Heart left ventricle (tissue), 16 donors: ENCODE data around the gene ENTR1. TPM values are rescaled to one million over a fixed set of nuclear protein-coding genes. Genes with fewer than 3 reads are reported as not detected.

ENCODE experiments used
- ATAC-seq, 4 donors: fragments of 200-7000 bp; cut with Tn5 transposase; one replicate each; pipeline ENCODE4 v1.9.1; 2020 to 2022; ENCODE audit warnings: moderate library complexity in 4 of 4, mild to moderate bottlenecking in 3 of 4, moderate number of reproducible peaks in 1 of 4
- DNase-seq, 5 donors: peaks; one replicate each; pipeline ENCODE4 v3.0.0-alpha.2; 2020
- H3K27ac ChIP-seq, 12 donors: fragments of 200-600 bp; sonication (generic) in 4 of 12; one replicate each; pipeline versions ENCODE4 v1.5.0 to v1.8.0; 2016 to 2022; ENCODE audit warnings: mild to moderate bottlenecking in 2 of 12
- H3K27me3 ChIP-seq, 9 donors: fragments of 200-600 bp; sonication (generic) in 2 of 9; one replicate each; pipeline versions ENCODE4 v1.5.1 to v1.8.0; 2016 to 2022; ENCODE audit warnings: mild to moderate bottlenecking in 3 of 9
- H3K36me3 ChIP-seq, 9 donors: fragments of 200-600 bp; sonication (generic) in 2 of 9; one replicate each; pipeline versions ENCODE4 v1.5.0 to v1.8.0; 2018 to 2022; ENCODE audit warnings: mild to moderate bottlenecking in 2 of 9
- H3K4me1 ChIP-seq, 12 donors: fragments of 200-600 bp; sonication (generic) in 4 of 12; one replicate each; pipeline versions ENCODE4 v1.5.0 to v1.8.0; 2016 to 2022; ENCODE audit warnings: mild to moderate bottlenecking in 3 of 12
- H3K4me3 ChIP-seq, 12 donors: fragments of 200-600 bp; sonication (generic) in 4 of 12; one replicate each; pipeline versions ENCODE4 v1.5.0 to v1.8.0; 2017 to 2022; ENCODE audit warnings: mild to moderate bottlenecking in 9 of 12, moderate library complexity in 4 of 12
- H3K9me3 ChIP-seq, 12 donors: fragments of 200-600 bp; sonication (generic) in 4 of 12; one replicate each; pipeline versions ENCODE4 v1.5.0 to v1.8.0; 2016 to 2022; ENCODE audit warnings: mild to moderate bottlenecking in 1 of 12
- CTCF ChIP-seq, 12 donors: fragments of 200-600 bp; sonication (generic) in 4 of 12; IDR thresholded peaks; one replicate each; pipeline versions ENCODE4 v1.5.0 to v1.8.0; 2018 to 2022; ENCODE audit warnings: antibody characterized with exemption in 12 of 12, mild to moderate bottlenecking in 5 of 12
- POLR2A ChIP-seq, 2 donors: fragments of 450-650 bp; IDR thresholded peaks; one replicate each; pipeline ENCODE4 v1.6.1; 2017; ENCODE audit warnings: antibody characterized with exemption in 2 of 2, mild to moderate bottlenecking in 2 of 2, moderate library complexity in 2 of 2
- WGBS, 4 donors: extraction: QIAGEN DNeasy Blood & Tissue Kit in 2 of 4; methylation state at CpG; one replicate each; pipeline versions ENCODE4 v1.1.5 to v1.1.7; 2013 to 2018; 5-methylcytosine and 5-hydroxymethylcytosine counted together
- intact Hi-C, 10 donors: fragments of 100-400 bp; cut with DNase I; formaldehyde crosslinking; loops; one replicate each; pipeline versions ENCODE4 v1.11.1 to v1.14.2; 2022
- polyA plus RNA-seq, 2 donors: library from polyadenylated mRNA; stranded (reverse); fragments of 200-250 nt; gene quantifications; one replicate each; pipeline ENCODE4 v1.2.3, GENCODE V29; 2013
- total RNA-seq, 9 donors: library from RNA; depleted of rRNA in 2 of 9; stranded (reverse); fragments of >200 nt in 2 of 9; fragmentation: NEBNext Ultra II Directional in 3 of 9; extraction: Animal tissue kit (Norgen Biotek cat#: 25700) in 3 of 9; gene quantifications; one replicate each; pipeline versions ENCODE4 v1.1.0 to v1.2.4, GENCODE V29; 2016 to 2023
- donor health status: ischemic (EF 13 %, LVEDD 7.1; RV severe dilation, severe dysfunction).
- donor health status: healthy with polysubstance abuse.
- donor health status: DM: no; HTN: yes; CAD: no.
- donor health status: DM: no; HTN: no; CAD: no.
- donor health status: ischemic (EF 25% LVEDD 6.9; RV normal size, moderate dysfunction).
- donor health status: ischemic (EF 25% LVEDD 5.7; RV mildly dilated, moderate dysfunction).
- donor health status: healthy.
- donor health status: DM: yes; HTN: yes; CAD: no.
- donor health status: ischemic (EF 35%, LVEDD 5.7; RV mildly dilated, moderate dysfunction).
- donor health status: nonischemic (EF 11% LVEDD 7.7; RV severe dilation, severe dysfunction).
- donor health status: DM: yes; HTN: yes; CAD: no.
- donor health status: PGD.
- donor health status: ischemic (EF 29% LVEDD 5.4; RV normal size, mild dysfunction).
- donor health status: nonischemic (EF 23%, LVEDD 6.1; RV moderate dilation, normal function).

The ENTR1 gene
- total and polyA plus RNA-seq, 11 donors: 11.8 to 27.7 (median 18.4) TPM

- no peaks in the 10 kb centered on the region for H3K9me3 ChIP-seq
- intact Hi-C loops: no loop called here
- DNase-seq (no peak), ATAC-seq (no peak)
- 90 to 94% (median 91%) methylated on average over 17 to 20 of the region's 20 CpGs for WGBS, 4 donors
- H3K36me3 ChIP-seq: peaks cover 4 to 88% (median 82%) of the 10 kb centered on the region in 9 donors
- no peak for TF ChIP-seq CTCF (IDR thresholded peaks at IDR 0.05)
- no peak for TF ChIP-seq POLR2A (IDR thresholded peaks at IDR 0.05)
- H3K4me3 ChIP-seq: no peak overlapping the region
- no peaks in the 10 kb centered on the region for H3K27me3 ChIP-seq
- no peak overlapping the region for H3K27ac ChIP-seq
- H3K4me1 ChIP-seq: peaks cover 0 to 12% (median 7%) of the 10 kb centered on the region in 12 donors
Measured at GRCh38 chr9:136444102-136444501, 33.7 kb upstream of the ENTR1 start.

- Histone ChIP-seq H3K4me3 (no peak overlapping the region), H3K27me3 (no peaks in the 10 kb centered on the region), H3K27ac (no peak overlapping the region), H3K36me3 (peaks cover 4 to 84% (median 78%) of the 10 kb centered on the region in 9 donors), H3K9me3 (no peaks in the 10 kb centered on the region), H3K4me1 (peaks cover 0 to 16% (median 7%) of the 10 kb centered on the region in 12 donors)
- ATAC-seq (no peak), DNase-seq (no peak)
- no peak for TF ChIP-seq CTCF (IDR thresholded peaks at IDR 0.05)
- no peak for TF ChIP-seq POLR2A (IDR thresholded peaks at IDR 0.05)
- intact Hi-C loops: no loop called here
- 95 to 96% (median 96%) methylated on average over 7 of the region's 7 CpGs for WGBS, 4 donors
Measured at GRCh38 chr9:136443687-136444086, 33.3 kb upstream of the ENTR1 start.

- WGBS, 4 donors: 93 to 97% (median 94%) methylated on average over 15 of the region's 15 CpGs
- intact Hi-C loops: no loop called here
Measured at GRCh38 chr9:136443087-136443486, 32.7 kb upstream of the ENTR1 start.

GRCh38 chr9:136442265-136442664 is 31.9 kb upstream of the ENTR1 start:
- no peak overlapping the region for H3K4me3 ChIP-seq
- ATAC-seq (no peak), DNase-seq (no peak)
- H3K36me3 ChIP-seq: peaks cover 3 to 74% (median 66%) of the 10 kb centered on the region in 9 donors
- 80 to 85% (median 84%) methylated on average over 5 of the region's 5 CpGs for WGBS, 4 donors
- no peaks in the 10 kb centered on the region for H3K27me3 ChIP-seq
- intact Hi-C loops: no loop called here
- H3K27ac ChIP-seq: no peak overlapping the region
- H3K4me1 ChIP-seq: peaks cover 8 to 31% (median 19%) of the 10 kb centered on the region in 12 donors
- no peaks in the 10 kb centered on the region for H3K9me3 ChIP-seq
- TF ChIP-seq POLR2A (IDR thresholded peaks at IDR 0.05) (no peak), CTCF (IDR thresholded peaks at IDR 0.05) (no peak)

More at GRCh38 chr9:136443087-136443486, 32.7 kb upstream of the ENTR1 start:
- ATAC-seq: no peak
- H3K4me1 ChIP-seq: peaks cover 3 to 22% (median 11%) of the 10 kb centered on the region in 12 donors
- no peak overlapping the region for H3K27ac ChIP-seq
- DNase-seq: no peak
- H3K4me3 ChIP-seq: no peak overlapping the region
- TF ChIP-seq POLR2A (IDR thresholded peaks at IDR 0.05) (no peak), CTCF (IDR thresholded peaks at IDR 0.05) (no peak)
- peaks cover 4 to 82% (median 75%) of the 10 kb centered on the region in 9 donors for H3K36me3 ChIP-seq
- no peaks in the 10 kb centered on the region for H3K9me3 ChIP-seq
- no peaks in the 10 kb centered on the region for H3K27me3 ChIP-seq
